Measurements from ENCODE around the gene SORCS2. TPM values are rescaled to one million over a fixed set of nuclear protein-coding genes. Genes with fewer than 3 reads are reported as not detected.

The SORCS2 gene
- polyA plus RNA-seq, 1 donor from 2014 or later, result 1.0 TPM

DNA sequence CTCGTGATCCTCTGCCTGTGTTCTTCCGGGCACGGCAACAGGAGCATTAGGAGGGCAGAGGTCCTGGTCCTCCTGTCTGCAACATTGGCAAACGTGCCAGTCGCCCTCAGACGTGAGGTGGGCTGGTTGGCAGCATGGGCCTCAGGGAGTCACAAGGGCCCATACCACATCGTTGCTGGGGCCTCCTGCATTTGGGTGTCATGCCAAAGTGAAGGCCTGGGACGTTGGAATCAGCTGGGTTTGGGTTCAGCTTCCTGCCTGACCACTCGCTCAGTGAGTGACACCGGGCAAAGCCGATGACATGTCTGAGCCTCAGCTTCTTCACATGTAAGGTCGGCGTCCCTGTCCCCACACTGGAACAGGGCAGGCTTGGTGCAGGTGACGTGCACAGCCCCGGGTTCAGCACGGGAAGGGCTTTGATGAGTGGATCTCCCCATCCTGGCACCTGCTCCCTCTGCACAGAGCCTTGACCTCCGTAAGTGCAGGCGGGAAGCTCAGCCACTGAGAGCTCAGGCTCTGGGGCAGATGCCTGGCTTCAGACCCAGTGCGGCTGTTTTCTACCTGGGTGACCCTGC is 150.8 kb downstream of the SORCS2 start:
- no peak overlapping the region for H3K9ac ChIP-seq (ENCODE audit: low read length)
- TF ChIP-seq EP300 (conservative IDR thresholded peaks at IDR 0.05; ENCODE audit: poor library complexity, severe bottlenecking) (no peak), TAF1 (IDR thresholded peaks at IDR 0.05; ENCODE audit: low read depth) (no peak), POLR2AphosphoS5 (IDR thresholded peaks at IDR 0.05) (no peak), MXI1 (conservative IDR thresholded peaks at IDR 0.05; ENCODE audit: poor library complexity, severe bottlenecking) (no peak), EZH2 (IDR thresholded peaks at IDR 0.05; ENCODE audit: borderline replicate concordance, insufficient read depth, low read length, poor library complexity, severe bottlenecking) (no peak), RAD21 (conservative IDR thresholded peaks at IDR 0.05) (no peak), SMC3 (conservative IDR thresholded peaks at IDR 0.05; ENCODE audit: poor library complexity) (no peak)
- TF ChIP-seq, protein P1, sequence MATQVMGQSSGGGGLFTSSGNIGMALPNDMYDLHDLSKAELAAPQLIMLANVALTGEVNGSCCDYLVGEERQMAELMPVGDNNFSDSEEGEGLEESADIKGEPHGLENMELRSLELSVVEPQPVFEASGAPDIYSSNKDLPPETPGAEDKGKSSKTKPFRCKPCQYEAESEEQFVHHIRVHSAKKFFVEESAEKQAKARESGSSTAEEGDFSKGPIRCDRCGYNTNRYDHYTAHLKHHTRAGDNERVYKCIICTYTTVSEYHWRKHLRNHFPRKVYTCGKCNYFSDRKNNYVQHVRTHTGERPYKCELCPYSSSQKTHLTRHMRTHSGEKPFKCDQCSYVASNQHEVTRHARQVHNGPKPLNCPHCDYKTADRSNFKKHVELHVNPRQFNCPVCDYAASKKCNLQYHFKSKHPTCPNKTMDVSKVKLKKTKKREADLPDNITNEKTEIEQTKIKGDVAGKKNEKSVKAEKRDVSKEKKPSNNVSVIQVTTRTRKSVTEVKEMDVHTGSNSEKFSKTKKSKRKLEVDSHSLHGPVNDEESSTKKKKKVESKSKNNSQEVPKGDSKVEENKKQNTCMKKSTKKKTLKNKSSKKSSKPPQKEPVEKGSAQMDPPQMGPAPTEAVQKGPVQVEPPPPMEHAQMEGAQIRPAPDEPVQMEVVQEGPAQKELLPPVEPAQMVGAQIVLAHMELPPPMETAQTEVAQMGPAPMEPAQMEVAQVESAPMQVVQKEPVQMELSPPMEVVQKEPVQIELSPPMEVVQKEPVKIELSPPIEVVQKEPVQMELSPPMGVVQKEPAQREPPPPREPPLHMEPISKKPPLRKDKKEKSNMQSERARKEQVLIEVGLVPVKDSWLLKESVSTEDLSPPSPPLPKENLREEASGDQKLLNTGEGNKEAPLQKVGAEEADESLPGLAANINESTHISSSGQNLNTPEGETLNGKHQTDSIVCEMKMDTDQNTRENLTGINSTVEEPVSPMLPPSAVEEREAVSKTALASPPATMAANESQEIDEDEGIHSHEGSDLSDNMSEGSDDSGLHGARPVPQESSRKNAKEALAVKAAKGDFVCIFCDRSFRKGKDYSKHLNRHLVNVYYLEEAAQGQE (IDR thresholded peaks at IDR 0.05; ENCODE audit: borderline replicate concordance), result no peak
- TF ChIP-seq, protein P2, sequence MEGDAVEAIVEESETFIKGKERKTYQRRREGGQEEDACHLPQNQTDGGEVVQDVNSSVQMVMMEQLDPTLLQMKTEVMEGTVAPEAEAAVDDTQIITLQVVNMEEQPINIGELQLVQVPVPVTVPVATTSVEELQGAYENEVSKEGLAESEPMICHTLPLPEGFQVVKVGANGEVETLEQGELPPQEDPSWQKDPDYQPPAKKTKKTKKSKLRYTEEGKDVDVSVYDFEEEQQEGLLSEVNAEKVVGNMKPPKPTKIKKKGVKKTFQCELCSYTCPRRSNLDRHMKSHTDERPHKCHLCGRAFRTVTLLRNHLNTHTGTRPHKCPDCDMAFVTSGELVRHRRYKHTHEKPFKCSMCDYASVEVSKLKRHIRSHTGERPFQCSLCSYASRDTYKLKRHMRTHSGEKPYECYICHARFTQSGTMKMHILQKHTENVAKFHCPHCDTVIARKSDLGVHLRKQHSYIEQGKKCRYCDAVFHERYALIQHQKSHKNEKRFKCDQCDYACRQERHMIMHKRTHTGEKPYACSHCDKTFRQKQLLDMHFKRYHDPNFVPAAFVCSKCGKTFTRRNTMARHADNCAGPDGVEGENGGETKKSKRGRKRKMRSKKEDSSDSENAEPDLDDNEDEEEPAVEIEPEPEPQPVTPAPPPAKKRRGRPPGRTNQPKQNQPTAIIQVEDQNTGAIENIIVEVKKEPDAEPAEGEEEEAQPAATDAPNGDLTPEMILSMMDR (IDR thresholded peaks at IDR 0.05; ENCODE audit: poor library complexity, severe bottlenecking), result no peak
- no peaks in the 10 kb centered on the region for H3F3A ChIP-seq (ENCODE audit: insufficient read depth, low read length, poor library complexity, severe bottlenecking)
- no peaks in the 10 kb centered on the region for H3K36me3 ChIP-seq (ENCODE audit: insufficient read depth, low read length)
- no peak overlapping the region for H3K4me2 ChIP-seq (ENCODE audit: low read length)
- no peaks in the 10 kb centered on the region for H3K9me2 ChIP-seq (ENCODE audit: insufficient read depth, low read length)
- H3K27me3 ChIP-seq (ENCODE audit: insufficient read depth, low read depth, low read length), result no peaks in the 10 kb centered on the region
- H3K4me3 ChIP-seq (ENCODE audit: low read length), result no peak overlapping the region
- no peak overlapping the region for H2AFZ ChIP-seq (ENCODE audit: low read depth, low read length)
- no peaks in the 10 kb centered on the region for H4K20me1 ChIP-seq (ENCODE audit: insufficient read depth)
- H3K79me2 ChIP-seq (replicated peaks; ENCODE audit: insufficient read depth, low read length), result no peaks in the 10 kb centered on the region
- no peaks in the 10 kb centered on the region for H3K9me3 ChIP-seq (ENCODE audit: low read length)
- H3K27ac ChIP-seq (ENCODE audit: low read length), result no peak overlapping the region

DNA sequence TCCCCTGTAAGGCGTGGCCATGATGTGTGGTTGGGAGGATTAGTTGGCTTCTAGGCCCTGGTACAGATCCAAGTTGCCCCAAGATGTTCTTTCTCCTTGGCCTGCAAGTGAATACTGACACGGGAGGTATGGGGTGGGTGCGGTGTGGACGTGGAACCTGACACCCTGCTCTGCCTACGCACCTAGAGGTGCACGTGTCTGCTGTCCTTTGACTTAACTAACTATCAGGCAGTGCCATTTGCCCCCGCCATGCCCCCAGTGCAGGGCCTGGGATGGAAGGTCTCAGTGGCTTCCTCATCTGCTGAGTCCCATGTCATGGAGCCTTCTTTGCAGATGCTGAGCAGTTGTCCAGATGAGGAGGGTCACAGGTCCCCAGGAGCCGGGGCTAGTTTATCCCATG is 151.6 kb downstream of the SORCS2 start:
- TF ChIP-seq EZH2 (IDR thresholded peaks at IDR 0.05; ENCODE audit: borderline replicate concordance, insufficient read depth, low read length, poor library complexity, severe bottlenecking), result no peak
- TF ChIP-seq TAF1 (IDR thresholded peaks at IDR 0.05; ENCODE audit: low read depth), result no peak
- TF ChIP-seq EP300 (conservative IDR thresholded peaks at IDR 0.05; ENCODE audit: poor library complexity, severe bottlenecking), result no peak
- TF ChIP-seq, protein P2 (IDR thresholded peaks at IDR 0.05; ENCODE audit: poor library complexity, severe bottlenecking), result no peak
- TF ChIP-seq, protein P1 (IDR thresholded peaks at IDR 0.05; ENCODE audit: borderline replicate concordance), result no peak
- TF ChIP-seq POLR2AphosphoS5 (IDR thresholded peaks at IDR 0.05), result no peak
- TF ChIP-seq MXI1 (conservative IDR thresholded peaks at IDR 0.05; ENCODE audit: poor library complexity, severe bottlenecking), result no peak
- TF ChIP-seq SMC3 (conservative IDR thresholded peaks at IDR 0.05; ENCODE audit: poor library complexity), result no peak
- TF ChIP-seq RAD21 (conservative IDR thresholded peaks at IDR 0.05), result no peak
- H3K27ac ChIP-seq (ENCODE audit: low read length), result no peak overlapping the region
- H3F3A ChIP-seq (ENCODE audit: insufficient read depth, low read length, poor library complexity, severe bottlenecking), result no peaks in the 10 kb centered on the region

More for the DNA sequence above, 151.6 kb downstream of the SORCS2 start:
- no peaks in the 10 kb centered on the region for H3K9me3 ChIP-seq (ENCODE audit: low read length)
- H3K9ac ChIP-seq (ENCODE audit: low read length), result no peak overlapping the region
- no peak overlapping the region for H2AFZ ChIP-seq (ENCODE audit: low read depth, low read length)
- no peak overlapping the region for H3K4me3 ChIP-seq (ENCODE audit: low read length)
- no peaks in the 10 kb centered on the region for H3K9me2 ChIP-seq (ENCODE audit: insufficient read depth, low read length)
- no peaks in the 10 kb centered on the region for H3K36me3 ChIP-seq (ENCODE audit: insufficient read depth, low read length)
- no peak overlapping the region for H3K4me2 ChIP-seq (ENCODE audit: low read length)
- H3K27me3 ChIP-seq (ENCODE audit: insufficient read depth, low read depth, low read length), result no peaks in the 10 kb centered on the region
- H3K79me2 ChIP-seq (replicated peaks; ENCODE audit: insufficient read depth, low read length), result no peaks in the 10 kb centered on the region
- no peaks in the 10 kb centered on the region for H4K20me1 ChIP-seq (ENCODE audit: insufficient read depth)

All from neural cell (in vitro differentiated cells).